MM.1S (cell line): ENCODE measurements around the gene FIGN.

Experiments used
- DNase-seq: peaks from one replicate; pipeline ENCODE4 v3.0.0-alpha.2; 2015
- H2AFZ ChIP-seq: fragments of 300-600 bp; sonication (generic); 2 replicates; pipeline ENCODE4 v1.6.0; 2016; ENCODE audit warnings: antibody characterized with exemption, low read length
- H3F3A ChIP-seq: fragments of 300-600 bp; sonication (generic); 2 replicates; pipeline ENCODE4 v1.6.1; 2016; ENCODE audit warnings: mild to moderate bottlenecking, antibody characterized with exemption, low read length, moderate library complexity, mixed read lengths; ENCODE audit not compliant: insufficient read depth
- H3K27ac ChIP-seq: fragments of 300-600 bp; sonication (generic); 2 replicates; pipeline ENCODE4 v1.5.1; 2016; ENCODE audit warnings: mild to moderate bottlenecking, low read length
- H3K27me3 ChIP-seq: fragments of 300-600 bp; sonication (generic); replicated peaks from 2 replicates; pipeline ENCODE4 v1.6.0; 2016; ENCODE audit warnings: low read length; ENCODE audit not compliant: insufficient read depth
- H3K36me3 ChIP-seq: fragments of 300-600 bp; sonication (generic); replicated peaks from 2 replicates; pipeline ENCODE4 v1.6.1; 2016; ENCODE audit warnings: mild to moderate bottlenecking, low read length, mixed read lengths; ENCODE audit not compliant: insufficient read depth
- H3K4me1 ChIP-seq: fragments of 300-600 bp; sonication (generic); 2 replicates; pipeline ENCODE4 v1.6.1; 2016; ENCODE audit warnings: low read length, mixed read lengths
- H3K4me2 ChIP-seq: fragments of 300-600 bp; sonication (generic); 2 replicates; pipeline ENCODE4 v1.6.0; 2016; ENCODE audit warnings: low read depth, low read length
- H3K4me3 ChIP-seq: fragments of 300-600 bp; sonication (generic); 2 replicates; pipeline ENCODE4 v1.5.1; 2016; ENCODE audit warnings: low read length, mixed read lengths
- H3K79me2 ChIP-seq: fragments of 300-600 bp; sonication (generic); 2 replicates; pipeline ENCODE4 v1.6.1; 2016; ENCODE audit warnings: mixed run types, low read length, mixed read lengths
- H3K9ac ChIP-seq: fragments of 300-600 bp; sonication (generic); 2 replicates; pipeline ENCODE4 v1.6.1; 2016; ENCODE audit warnings: low read length, mixed read lengths
- H3K9me2 ChIP-seq: fragments of 300-600 bp; sonication (generic); replicated peaks from 2 replicates; pipeline ENCODE4 v1.6.1; 2016; ENCODE audit warnings: mild to moderate bottlenecking, low read length, mixed read lengths; ENCODE audit not compliant: insufficient read depth
- H3K9me3 ChIP-seq: fragments of 300-600 bp; sonication (generic); replicated peaks from 2 replicates; pipeline ENCODE4 v1.6.1; 2016; ENCODE audit warnings: mild to moderate bottlenecking, low read length, mixed read lengths; ENCODE audit not compliant: insufficient read depth
- H4K20me1 ChIP-seq: fragments of 300-600 bp; sonication (generic); 2 replicates; pipeline ENCODE4 v1.6.1; 2016; ENCODE audit warnings: mild to moderate bottlenecking, low read length, moderate library complexity, mixed read lengths; ENCODE audit not compliant: insufficient read depth
- EZH2 ChIP-seq: fragments of 300-600 bp; sonication (generic); optimal IDR thresholded peaks from 2 replicates; pipeline ENCODE3; 2017; ENCODE audit warnings: low read depth, mild to moderate bottlenecking, antibody characterized with exemption, low read length, mixed read lengths
- EZH2phosphoT487 ChIP-seq: fragments of 300-600 bp; sonication (generic); IDR thresholded peaks from 2 replicates; pipeline ENCODE4 v1.6.1; 2018; ENCODE audit warnings: antibody characterized with exemption, low read length
- TF ChIP-seq, protein P1 (sequence below): fragments of 300-600 bp; sonication (generic); IDR thresholded peaks from 2 replicates; pipeline ENCODE4 v1.5.1; 2016; ENCODE audit warnings: antibody characterized with exemption, low read length, mixed read lengths

FIGN gene

DNA sequence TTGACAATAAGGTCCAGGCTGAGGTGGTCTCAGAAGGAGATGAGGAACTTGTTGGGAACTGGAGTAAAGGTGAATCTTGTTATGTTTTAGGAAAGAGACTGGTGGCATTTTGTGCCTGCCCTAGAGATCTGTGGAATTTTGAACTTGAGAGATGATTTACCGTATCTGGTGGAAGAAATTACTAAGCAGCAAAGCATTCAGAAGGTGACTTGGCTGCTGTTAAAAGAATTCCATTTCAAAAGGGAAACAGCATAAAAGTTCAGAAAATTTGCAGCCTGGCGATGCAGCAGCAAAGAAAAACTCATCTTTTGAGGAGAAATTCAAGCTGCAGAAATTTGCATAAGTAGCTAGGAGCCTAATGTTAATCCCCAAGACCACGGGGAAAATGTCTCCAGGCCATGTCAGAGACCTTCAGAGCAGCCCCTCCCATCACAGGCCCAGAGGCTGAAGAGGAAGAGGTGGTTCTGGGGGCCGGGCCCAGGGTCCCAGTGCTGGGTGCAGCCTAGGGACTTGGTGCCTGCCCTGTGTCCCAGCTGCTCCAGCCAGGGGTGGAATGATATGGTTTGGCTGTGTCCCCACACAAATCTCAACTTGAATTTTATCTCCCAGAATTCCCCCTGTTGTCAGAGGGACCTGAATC is 73.5 kb downstream of the FIGN start:
- no peaks in the 10 kb centered on the region for H3F3A ChIP-seq
- H3K4me2 ChIP-seq, result no peak overlapping the region
- H4K20me1 ChIP-seq, result no peaks in the 10 kb centered on the region
- no peaks in the 10 kb centered on the region for H3K4me1 ChIP-seq
- TF ChIP-seq EZH2phosphoT487, result no peak
- TF ChIP-seq, protein P1, sequence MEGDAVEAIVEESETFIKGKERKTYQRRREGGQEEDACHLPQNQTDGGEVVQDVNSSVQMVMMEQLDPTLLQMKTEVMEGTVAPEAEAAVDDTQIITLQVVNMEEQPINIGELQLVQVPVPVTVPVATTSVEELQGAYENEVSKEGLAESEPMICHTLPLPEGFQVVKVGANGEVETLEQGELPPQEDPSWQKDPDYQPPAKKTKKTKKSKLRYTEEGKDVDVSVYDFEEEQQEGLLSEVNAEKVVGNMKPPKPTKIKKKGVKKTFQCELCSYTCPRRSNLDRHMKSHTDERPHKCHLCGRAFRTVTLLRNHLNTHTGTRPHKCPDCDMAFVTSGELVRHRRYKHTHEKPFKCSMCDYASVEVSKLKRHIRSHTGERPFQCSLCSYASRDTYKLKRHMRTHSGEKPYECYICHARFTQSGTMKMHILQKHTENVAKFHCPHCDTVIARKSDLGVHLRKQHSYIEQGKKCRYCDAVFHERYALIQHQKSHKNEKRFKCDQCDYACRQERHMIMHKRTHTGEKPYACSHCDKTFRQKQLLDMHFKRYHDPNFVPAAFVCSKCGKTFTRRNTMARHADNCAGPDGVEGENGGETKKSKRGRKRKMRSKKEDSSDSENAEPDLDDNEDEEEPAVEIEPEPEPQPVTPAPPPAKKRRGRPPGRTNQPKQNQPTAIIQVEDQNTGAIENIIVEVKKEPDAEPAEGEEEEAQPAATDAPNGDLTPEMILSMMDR, result no peak
- TF ChIP-seq EZH2, result no peak
- H3K79me2 ChIP-seq, result no peaks in the 10 kb centered on the region
- H3K9ac ChIP-seq, result no peak overlapping the region
- DNase-seq, result no peak
- H3K9me3 ChIP-seq, result no peaks in the 10 kb centered on the region
- no peak overlapping the region for H2AFZ ChIP-seq
- H3K9me2 ChIP-seq, result no peaks in the 10 kb centered on the region
- no peak overlapping the region for H3K4me3 ChIP-seq
- H3K27me3 ChIP-seq, result no peaks in the 10 kb centered on the region
- H3K36me3 ChIP-seq, result no peaks in the 10 kb centered on the region
- H3K27ac ChIP-seq, result no peak overlapping the region

DNA sequence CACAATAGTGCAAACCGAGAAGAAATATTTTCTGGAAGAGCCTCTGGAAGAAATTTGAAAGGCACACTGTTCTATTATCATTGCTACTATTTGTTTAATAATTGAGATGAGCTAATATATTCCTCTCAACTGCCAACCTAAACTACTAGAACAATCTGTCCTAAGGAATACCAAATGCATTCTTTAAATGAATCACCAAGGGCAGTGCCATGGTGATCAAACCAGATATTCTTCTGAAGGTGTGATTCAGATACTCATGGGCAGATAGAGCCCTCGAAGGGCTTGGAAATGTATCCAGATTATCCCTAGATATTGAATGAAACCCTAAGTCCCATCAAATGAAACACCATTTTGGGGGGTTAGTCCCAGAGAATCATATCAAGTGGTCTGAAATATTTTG is 76.6 kb downstream of the FIGN start:
- no peaks in the 10 kb centered on the region for H3K36me3 ChIP-seq
- no peaks in the 10 kb centered on the region for H3K27me3 ChIP-seq
- H3K79me2 ChIP-seq, result no peaks in the 10 kb centered on the region
- H3K4me1 ChIP-seq, result no peaks in the 10 kb centered on the region
- no peak overlapping the region for H3K27ac ChIP-seq
- H3K4me2 ChIP-seq, result no peak overlapping the region
- H2AFZ ChIP-seq, result no peak overlapping the region
- DNase-seq, result no peak
- H4K20me1 ChIP-seq, result no peaks in the 10 kb centered on the region
- H3F3A ChIP-seq, result no peaks in the 10 kb centered on the region
- no peak overlapping the region for H3K4me3 ChIP-seq
- H3K9ac ChIP-seq, result no peak overlapping the region
- no peak for TF ChIP-seq EZH2
- no peak for TF ChIP-seq EZH2phosphoT487
- TF ChIP-seq, protein P1, result no peak
- H3K9me3 ChIP-seq, result no peaks in the 10 kb centered on the region
- no peaks in the 10 kb centered on the region for H3K9me2 ChIP-seq

DNA sequence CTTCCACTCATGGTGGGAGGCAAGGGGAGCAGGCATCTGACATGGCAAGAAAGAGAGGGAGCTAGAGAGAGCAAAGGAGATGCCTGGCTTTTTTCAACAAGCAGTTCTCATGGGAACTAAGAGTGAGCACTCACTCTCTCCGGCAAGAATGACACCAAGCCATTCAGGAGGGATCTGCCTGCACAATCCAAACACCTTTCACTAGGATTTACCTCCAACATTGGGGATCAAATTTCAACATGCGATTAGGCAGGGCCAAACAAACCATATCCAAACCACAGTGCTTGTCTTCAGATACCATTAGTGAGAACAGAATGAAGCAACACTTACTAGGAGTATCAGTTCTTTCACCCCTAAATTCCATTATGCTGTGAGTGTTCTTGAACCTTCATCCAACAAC is 77.3 kb downstream of the FIGN start:
- Histone ChIP-seq H3K4me1 (no peaks in the 10 kb centered on the region), H3K36me3 (no peaks in the 10 kb centered on the region), H3K9me2 (no peaks in the 10 kb centered on the region), H3K4me3 (no peak overlapping the region), H3K27me3 (no peaks in the 10 kb centered on the region), H3K4me2 (no peak overlapping the region), H2AFZ (no peak overlapping the region), H3K9ac (no peak overlapping the region), H3F3A (no peaks in the 10 kb centered on the region), H3K79me2 (no peaks in the 10 kb centered on the region), H4K20me1 (no peaks in the 10 kb centered on the region), H3K27ac (no peak overlapping the region), H3K9me3 (no peaks in the 10 kb centered on the region)
- TF ChIP-seq EZH2phosphoT487 (no peak), EZH2 (no peak)
- TF ChIP-seq, protein P1, result no peak
- DNase-seq, result no peak
